GM23338 (cell line): Measurements from ENCODE around the gene TBX10. TPM values are rescaled to one million over a fixed set of nuclear protein-coding genes. Genes with fewer than 3 reads are reported as not detected.

Experiments
- ATAC-seq: fragments of 200-7000 bp; cut with Tn5 transposase; 3 replicates; pipeline ENCODE4 v1.9.1; 2020
- DNase-seq: peaks from one replicate; pipeline ENCODE4 v3.0.0-alpha.2; 2015; ENCODE audit warnings: low spot score
- H2AFZ ChIP-seq: fragments of 200-600 bp; sonication (generic); 2 replicates; pipeline ENCODE4 v1.8.0; 2016; ENCODE audit warnings: antibody characterized with exemption, mild to moderate bottlenecking, moderate library complexity
- H3F3A ChIP-seq: fragments of 200-600 bp; sonication (generic); replicated peaks from 2 replicates; pipeline ENCODE4 v1.8.0; 2017; ENCODE audit warnings: antibody characterized with exemption, mixed run types, low read depth
- H3K27ac ChIP-seq: fragments of 200-600 bp; sonication (generic); 2 replicates; pipeline ENCODE4 v1.6.1; 2016; ENCODE audit warnings: low read depth
- H3K27me3 ChIP-seq: fragments of 200-600 bp; sonication (generic); 2 replicates; pipeline ENCODE4 v1.8.0; 2016; ENCODE audit warnings: mild to moderate bottlenecking, mixed run types, moderate library complexity; ENCODE audit not compliant: insufficient read depth
- H3K36me3 ChIP-seq: fragments of 200-600 bp; sonication (generic); 2 replicates; pipeline ENCODE4 v1.8.0; 2016; ENCODE audit warnings: mild to moderate bottlenecking; ENCODE audit not compliant: insufficient read depth
- H3K4me1 ChIP-seq: fragments of 200-600 bp; sonication (generic); 2 replicates; pipeline ENCODE4 v1.8.0; 2016; ENCODE audit warnings: mild to moderate bottlenecking, moderate library complexity; ENCODE audit not compliant: insufficient read depth
- H3K4me2 ChIP-seq: fragments of 200-600 bp; sonication (generic); 2 replicates; pipeline ENCODE4 v1.7.1; 2017; ENCODE audit warnings: mixed run types
- H3K4me3 ChIP-seq: fragments of 200-600 bp; sonication (generic); 2 replicates; pipeline ENCODE4 v1.6.1; 2016; ENCODE audit warnings: mixed run types
- H3K79me2 ChIP-seq: fragments of 200-600 bp; sonication (generic); replicated peaks from 2 replicates; pipeline ENCODE4 v1.8.0; 2017; ENCODE audit warnings: mild to moderate bottlenecking; ENCODE audit not compliant: insufficient read depth
- H3K9me2 ChIP-seq: fragments of 200-600 bp; sonication (generic); 2 replicates; pipeline ENCODE4 v1.8.0; 2017; ENCODE audit not compliant: insufficient read depth
- H4K20me1 ChIP-seq: fragments of 200-600 bp; sonication (generic); replicated peaks from 2 replicates; pipeline ENCODE4 v1.8.0; 2017; ENCODE audit warnings: mild to moderate bottlenecking; ENCODE audit not compliant: insufficient read depth
- H3K27ac Mint-ChIP-seq: 2 replicates; pipeline ENCODE4 v1.8.0; 2020; ENCODE audit warnings: inconsistent platforms, mild to moderate bottlenecking, moderate library complexity, mixed read lengths
- H3K27me3 Mint-ChIP-seq: 3 replicates; pipeline ENCODE4 v1.8.0; 2022; ENCODE audit warnings: low read depth, mild to moderate bottlenecking, moderate library complexity, mixed read lengths, inconsistent platforms; ENCODE audit not compliant: insufficient read depth, poor library complexity
- H3K36me3 Mint-ChIP-seq: 3 replicates; pipeline ENCODE4 v1.8.0; 2021; ENCODE audit warnings: low read depth, mild to moderate bottlenecking, inconsistent platforms, moderate library complexity, mixed read lengths
- H3K4me1 Mint-ChIP-seq: 3 replicates; pipeline ENCODE4 v1.8.0; 2020; ENCODE audit warnings: mild to moderate bottlenecking, inconsistent platforms, mixed read lengths
- H3K4me3 Mint-ChIP-seq: 3 replicates; pipeline ENCODE4 v1.8.0; 2021; ENCODE audit warnings: moderate library complexity, mild to moderate bottlenecking, inconsistent platforms, mixed read lengths
- H3K9me3 Mint-ChIP-seq: 3 replicates; pipeline ENCODE4 v1.8.0; 2020; ENCODE audit warnings: moderate library complexity, mild to moderate bottlenecking, inconsistent platforms, mixed read lengths
- CTCF ChIP-seq, 2 experiments: fragments of 200-600 bp in 1 of 2; sonication (generic) in 1 of 2; conservative IDR thresholded peaks; 2 replicates each; pipeline versions ENCODE4 v1.5.1 to v1.6.1; 2016 to 2017; ENCODE audit warnings: antibody characterized with exemption in 2 of 2, low read depth in 2 of 2, mild to moderate bottlenecking in 2 of 2, moderate library complexity in 1 of 2
- JUNB ChIP-seq: IDR thresholded peaks from one replicate; pipeline ENCODE4 v1.6.1; 2016; ENCODE audit warnings: antibody characterized with exemption; ENCODE audit not compliant: unreplicated experiment
- NANOG ChIP-seq: IDR thresholded peaks from 2 replicates; pipeline ENCODE4 v1.6.1; 2016; ENCODE audit warnings: antibody characterized with exemption, borderline replicate concordance
- ZNF114 ChIP-seq: fragments of 250-450 bp; sonication (Bioruptor Pico); IDR thresholded peaks from 2 replicates; pipeline ENCODE4 v1.5.0; 2020; ENCODE audit warnings: mild to moderate bottlenecking, moderate library complexity
- polyA plus RNA-seq: library from polyadenylated mRNA; unstranded; fragments of >200 nt; fragmentation: Nextera tagmentation; extraction: Ambion mirVana; gene quantifications from 2 replicates; pipeline ENCODE4 v1.2.1, GENCODE V29; 2016
- total RNA-seq: library from RNA; depleted of rRNA; stranded (reverse); fragments of >200 nt; shearing (Covaris generic); gene quantifications from 2 replicates; pipeline ENCODE4 v1.2.3, GENCODE V29; 2014
- TF ChIP-seq, protein P1 (sequence below): IDR thresholded peaks from 2 replicates; pipeline ENCODE4 v1.6.1; 2016; ENCODE audit warnings: antibody characterized with exemption

TBX10 gene
- total and polyA plus RNA-seq, 2 experiments from 2014 or later: 0.10 TPM; not detected in 1

- Histone ChIP-seq H2AFZ (no peak overlapping the region; the same call in 1 of the 2 replicates), H3K27ac (no peak overlapping the region), H3K79me2 (no peaks in the 10 kb centered on the region), H3K9me2 (no peaks in the 10 kb centered on the region), H3K4me3 (no peak overlapping the region), H3K4me1 (no peaks in the 10 kb centered on the region), H3K36me3 (no peaks in the 10 kb centered on the region), H3K27me3 (peaks cover 8% of the 10 kb centered on the region), H3F3A (0 out of 2 replicates have a peak, but pooled peaks cover 4% of the 10 kb centered on the region), H4K20me1 (no peaks in the 10 kb centered on the region), H3K4me2 (no peak overlapping the region)
- no peak overlapping the region for H3K27ac Mint-ChIP-seq
- H3K9me3 Mint-ChIP-seq: no peaks in the 10 kb centered on the region; the same call in 2 of the 3 replicates
- ATAC-seq (peak; percentile 27), DNase-seq (peak; percentile 42)
- no peak overlapping the region for H3K4me3 Mint-ChIP-seq
- H3K27me3 Mint-ChIP-seq: peaks cover 12% of the 10 kb centered on the region
- H3K4me1 Mint-ChIP-seq: peaks cover 6% of the 10 kb centered on the region; the same call in 1 of the 3 replicates
- H3K36me3 Mint-ChIP-seq: no peaks in the 10 kb centered on the region
- TF ChIP-seq JUNB: no peak
Observed at GRCh38 chr11:67644472-67645418, 5.2 kb upstream of the TBX10 start.

DNA sequence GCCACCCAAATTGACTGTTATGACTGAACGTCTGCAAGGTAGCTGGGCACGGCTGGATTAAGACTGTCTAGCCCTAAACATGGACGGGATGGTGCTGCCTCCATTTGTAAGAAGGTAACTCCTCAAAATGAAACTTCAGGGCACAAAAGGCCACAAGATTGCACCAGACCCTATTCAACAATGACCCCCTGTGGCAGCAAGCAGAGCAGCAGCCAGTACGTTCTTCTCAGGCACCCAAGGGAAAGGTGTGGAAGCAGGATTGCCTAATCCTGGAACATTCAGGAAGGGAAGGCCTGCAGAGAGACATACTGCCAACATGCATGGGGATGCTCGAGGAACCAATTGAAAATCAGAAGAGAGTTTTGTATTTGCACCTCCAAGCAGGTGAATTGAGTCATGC is 4.5 kb upstream of the TBX10 start:
- Histone ChIP-seq H3K27me3 (peaks cover 8% of the 10 kb centered on the region), H2AFZ (no peak overlapping the region), H3K79me2 (no peaks in the 10 kb centered on the region), H3K9me2 (no peaks in the 10 kb centered on the region), H3K27ac (no peak overlapping the region), H3K4me1 (no peaks in the 10 kb centered on the region), H3F3A (no peaks in the 10 kb centered on the region), H3K36me3 (no peaks in the 10 kb centered on the region), H4K20me1 (no peaks in the 10 kb centered on the region), H3K4me3 (no peak overlapping the region), H3K4me2 (no peak overlapping the region)
- H3K4me3 Mint-ChIP-seq: no peak overlapping the region; the same call in 2 of the 3 replicates
- no peaks in the 10 kb centered on the region for H3K36me3 Mint-ChIP-seq
- H3K27ac Mint-ChIP-seq: no peak overlapping the region
- DNase-seq (peak; percentile 79), ATAC-seq (peak; percentile 9; the same call in 2 of the 3 replicates)
- no peaks in the 10 kb centered on the region; the same call in 2 of the 3 replicates for H3K9me3 Mint-ChIP-seq
- H3K4me1 Mint-ChIP-seq: peaks cover 6% of the 10 kb centered on the region; the same call in 1 of the 3 replicates
- peaks cover 14% of the 10 kb centered on the region for H3K27me3 Mint-ChIP-seq
- TF ChIP-seq NANOG (no peak), CTCF (conservative IDR thresholded peaks at IDR 0.05; ENCODE audit: low read depth in 2 of 2) (peak; percentile 63 to 89)

DNA sequence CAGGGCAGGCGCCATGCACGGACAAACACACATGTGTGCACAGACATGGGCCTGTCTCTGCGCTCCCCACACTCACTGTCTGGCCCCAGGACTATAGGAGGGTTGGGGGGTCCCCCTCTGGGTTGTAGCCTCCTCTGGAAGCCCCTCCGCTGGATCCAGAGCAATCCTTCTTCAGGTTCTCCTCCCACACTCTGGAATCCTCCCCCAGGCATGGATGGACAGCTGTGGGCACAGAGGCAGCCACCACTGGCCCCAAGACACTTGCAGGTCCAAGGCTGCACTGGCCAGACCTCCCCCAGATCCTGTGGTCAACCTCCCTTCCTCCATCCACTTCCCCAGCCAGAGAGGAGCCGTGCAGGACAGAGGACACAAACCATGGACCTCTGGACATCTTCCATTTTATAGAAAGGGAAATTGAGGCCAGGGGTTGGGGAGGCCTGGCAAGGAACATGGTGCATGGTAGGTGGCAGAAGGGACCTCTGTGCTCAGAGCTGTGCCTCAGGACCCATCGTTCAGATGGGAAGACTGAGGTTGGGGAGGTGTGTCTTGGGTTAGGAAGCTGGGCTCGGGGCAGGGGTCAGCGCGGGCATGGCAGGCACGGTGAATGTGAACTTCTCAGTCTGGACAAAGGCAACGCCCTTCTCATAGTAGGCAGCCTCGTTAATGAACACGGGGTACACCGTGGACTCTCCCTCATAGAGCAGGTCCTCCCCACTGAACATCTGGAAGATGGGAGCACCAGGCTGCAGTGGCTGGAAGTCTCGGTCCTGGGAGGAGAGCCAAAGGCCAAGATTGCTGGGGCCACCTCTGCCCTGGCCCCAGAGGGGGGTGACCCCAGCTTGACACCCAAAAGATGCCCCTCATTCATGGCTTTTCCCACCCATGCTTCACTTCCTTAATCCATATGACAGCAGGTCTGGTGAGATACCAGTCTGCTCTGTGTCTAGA is 2.9 kb upstream of the TBX10 start:
- Mint-ChIP-seq H3K27me3 (peaks cover 12% of the 10 kb centered on the region), H3K27ac (no peak overlapping the region)
- ATAC-seq: no peak
- TF ChIP-seq, protein P1, sequence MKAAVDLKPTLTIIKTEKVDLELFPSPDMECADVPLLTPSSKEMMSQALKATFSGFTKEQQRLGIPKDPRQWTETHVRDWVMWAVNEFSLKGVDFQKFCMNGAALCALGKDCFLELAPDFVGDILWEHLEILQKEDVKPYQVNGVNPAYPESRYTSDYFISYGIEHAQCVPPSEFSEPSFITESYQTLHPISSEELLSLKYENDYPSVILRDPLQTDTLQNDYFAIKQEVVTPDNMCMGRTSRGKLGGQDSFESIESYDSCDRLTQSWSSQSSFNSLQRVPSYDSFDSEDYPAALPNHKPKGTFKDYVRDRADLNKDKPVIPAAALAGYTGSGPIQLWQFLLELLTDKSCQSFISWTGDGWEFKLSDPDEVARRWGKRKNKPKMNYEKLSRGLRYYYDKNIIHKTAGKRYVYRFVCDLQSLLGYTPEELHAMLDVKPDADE: no peak
- TF ChIP-seq JUNB (no peak), ZNF114 (CRISPR knock-in tag) (no peak)

More for the DNA sequence above, 2.9 kb upstream of the TBX10 start:
- Histone ChIP-seq H3K36me3 (no peaks in the 10 kb centered on the region), H3K9me2 (no peaks in the 10 kb centered on the region), H3K4me1 (no peaks in the 10 kb centered on the region), H4K20me1 (no peaks in the 10 kb centered on the region), H3K79me2 (no peaks in the 10 kb centered on the region), H3K27ac (no peak overlapping the region), H3K4me3 (no peak overlapping the region), H3K27me3 (peaks cover 8% of the 10 kb centered on the region), H3K4me2 (no peak overlapping the region), H3F3A (no peaks in the 10 kb centered on the region), H2AFZ (no peak overlapping the region)
- Mint-ChIP-seq H3K4me3 (no peak overlapping the region), H3K36me3 (no peaks in the 10 kb centered on the region), H3K9me3 (no peaks in the 10 kb centered on the region; the same call in 2 of the 3 replicates), H3K4me1 (peaks cover 2% of the 10 kb centered on the region; the same call in 1 of the 3 replicates)
- no peak for DNase-seq
